HL-60/S4 (cell line): ENCODE measurements around the gene NMB.
"Not testable (repeated sequence)": the region's sequence is repeated elsewhere in the genome, so short reads cannot be mapped to it uniquely, and the experiment has no call there.

ENCODE experiments used
- in situ Hi-C: fragments of 300-500 bp; cut with MboI; formaldehyde crosslinking; loops from 2 replicates; pipeline ENCODE4 v1.14.3; 2022; ENCODE audit warnings: low sequenced_read_pairs

The NMB gene

GRCh38 chr15:84658080-84658787 lies at the start of gene NMB:
Gene NMB, minus strand, starts transcription at chr15:84658199. Its CDS starts 47 bp downstream, at chr15:84658152.
- in situ Hi-C loops = no loop called here

GRCh38 chr15:84703808-84704207 lies 45.8 kb upstream of the NMB start:
- in situ Hi-C loops = no loop called here

- in situ Hi-C loops = no loop called here
These were observed 45.0 kb upstream of the NMB start for GRCh38 chr15:84702961-84703482.

GRCh38 chr15:84699538-84700191 lies 41.7 kb upstream of the NMB start:
- in situ Hi-C loops = no loop called here

GRCh38 chr15:84697236-84697990 lies 39.4 kb upstream of the NMB start:
- in situ Hi-C loops = no loop called here

GRCh38 chr15:84696757-84697156 lies 38.8 kb upstream of the NMB start:
- in situ Hi-C loops = no loop called here

GRCh38 chr15:84690342-84690741 lies 32.3 kb upstream of the NMB start:
- in situ Hi-C loops = no loop called here

GRCh38 chr15:84689858-84690257 lies 31.9 kb upstream of the NMB start:
- in situ Hi-C loops = no loop called here

- in situ Hi-C loops = not testable (repeated sequence)
These were observed 28.4 kb upstream of the NMB start for GRCh38 chr15:84686446-84686845.

- in situ Hi-C loops = no loop called here
These were observed 27.3 kb upstream of the NMB start for GRCh38 chr15:84685304-84685703.

- in situ Hi-C loops = no loop called here
These were observed 26.1 kb upstream of the NMB start for GRCh38 chr15:84684092-84684491.

- in situ Hi-C loops = no loop called here
These were observed 23.8 kb upstream of the NMB start for GRCh38 chr15:84681831-84682230.

GRCh38 chr15:84671211-84671610 lies 13.2 kb upstream of the NMB start:
- in situ Hi-C loops = no loop called here

- in situ Hi-C loops = no loop called here
These were observed 11.7 kb upstream of the NMB start for GRCh38 chr15:84669726-84670125.

- in situ Hi-C loops = no loop called here
These were observed 10.4 kb upstream of the NMB start for GRCh38 chr15:84668221-84668982.

- in situ Hi-C loops = no loop called here
These were observed 8.4 kb upstream of the NMB start for GRCh38 chr15:84666373-84666772.

GRCh38 chr15:84661001-84661400 lies 3.0 kb upstream of the NMB start:
- in situ Hi-C loops = no loop called here

GRCh38 chr15:84659904-84660781 lies 2.1 kb upstream of the NMB start:
- in situ Hi-C loops = no loop called here

GRCh38 chr15:84658788-84659411 lies 901 bp upstream of the NMB start:
- in situ Hi-C loops = no loop called here

GRCh38 chr15:84657748-84658079 lies 285 bp downstream of the NMB start:
- in situ Hi-C loops = no loop called here
